NCI-H2171 (cell line): ENCODE measurements around the gene C1orf56.
"Not testable (repeated sequence)": the region's sequence is repeated elsewhere in the genome, so short reads cannot be mapped to it uniquely, and the experiment has no call there.

Source experiments
- DNase-seq: peaks from one replicate; lab custom pipeline; 2025; lab: John Stamatoyannopoulos, UW

The C1orf56 gene

DNA sequence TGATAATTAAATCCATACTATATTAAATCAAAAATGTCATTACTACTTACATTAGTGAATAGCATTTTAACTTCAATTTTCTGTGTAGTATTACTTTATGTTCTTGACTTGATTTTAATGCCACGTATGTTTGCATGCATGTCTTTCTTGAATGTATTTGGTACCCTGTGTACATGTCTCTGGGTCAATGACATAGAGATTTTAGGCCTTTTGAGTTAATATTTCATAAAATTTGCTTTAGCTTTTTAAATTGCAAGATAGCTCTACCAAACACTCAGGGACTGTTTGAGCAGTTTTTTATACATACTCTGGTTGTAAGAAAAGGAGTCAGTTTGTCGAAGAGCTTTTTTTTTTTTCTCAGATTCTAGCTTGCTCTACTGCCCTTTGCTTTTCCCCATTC, 14.2 kb downstream of the C1orf56 start:
- DNase-seq: no peak

DNA sequence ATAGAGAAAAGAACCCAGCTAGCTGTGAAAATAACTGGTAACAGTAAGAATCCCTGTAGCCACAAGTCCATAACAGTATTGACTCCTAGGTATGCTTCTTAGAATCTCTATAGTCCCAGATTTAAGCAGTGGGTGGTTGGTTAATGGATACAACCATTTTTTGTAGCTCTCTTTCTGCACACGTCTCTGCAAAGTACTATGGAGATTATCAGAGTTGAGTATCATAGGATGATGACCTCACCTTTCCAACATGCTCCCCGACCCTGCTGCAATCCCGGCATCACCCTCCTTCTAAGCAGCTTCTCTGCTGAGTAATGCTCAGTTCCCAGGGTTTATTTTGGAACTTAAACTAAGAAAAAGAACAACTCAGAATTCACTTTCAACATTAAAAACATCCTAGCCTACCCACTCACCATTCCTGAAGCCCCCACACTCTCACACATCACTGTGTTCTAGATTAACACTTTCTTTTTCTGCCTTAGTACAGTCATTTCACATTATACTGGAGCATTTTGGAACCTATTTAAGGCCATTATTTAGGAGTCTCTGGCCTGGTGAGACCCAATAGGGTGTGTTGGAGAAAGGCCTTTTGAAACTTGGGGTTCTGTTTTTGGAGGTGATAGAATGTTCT, 15.3 kb downstream of the C1orf56 start:
- DNase-seq: no peak

DNA sequence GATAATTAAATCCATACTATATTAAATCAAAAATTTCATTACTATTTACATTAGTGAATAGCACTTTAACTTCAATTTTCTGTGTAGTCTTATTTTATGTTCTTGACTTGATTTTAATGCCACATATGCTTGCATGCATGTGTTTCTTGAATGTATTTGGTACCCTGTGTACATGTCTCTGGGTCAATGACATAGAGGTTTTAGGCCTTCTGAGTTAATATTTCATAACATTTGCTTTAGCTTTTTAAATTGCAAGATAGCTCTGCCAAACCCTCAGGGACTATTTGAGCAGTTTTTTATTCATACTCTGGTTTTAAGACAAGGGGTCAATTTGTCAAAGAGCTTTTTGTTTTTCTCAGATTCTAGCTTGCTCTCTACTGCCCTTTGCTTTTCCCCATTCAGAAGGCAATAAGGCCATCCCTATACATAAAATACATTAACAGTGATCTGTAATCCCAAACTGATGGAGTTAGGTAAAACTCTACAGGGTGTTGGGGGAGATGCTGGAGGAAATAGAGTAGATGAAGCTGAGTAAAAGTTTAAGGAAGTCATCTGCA, 17.6 kb downstream of the C1orf56 start:
- no peak for DNase-seq

DNA sequence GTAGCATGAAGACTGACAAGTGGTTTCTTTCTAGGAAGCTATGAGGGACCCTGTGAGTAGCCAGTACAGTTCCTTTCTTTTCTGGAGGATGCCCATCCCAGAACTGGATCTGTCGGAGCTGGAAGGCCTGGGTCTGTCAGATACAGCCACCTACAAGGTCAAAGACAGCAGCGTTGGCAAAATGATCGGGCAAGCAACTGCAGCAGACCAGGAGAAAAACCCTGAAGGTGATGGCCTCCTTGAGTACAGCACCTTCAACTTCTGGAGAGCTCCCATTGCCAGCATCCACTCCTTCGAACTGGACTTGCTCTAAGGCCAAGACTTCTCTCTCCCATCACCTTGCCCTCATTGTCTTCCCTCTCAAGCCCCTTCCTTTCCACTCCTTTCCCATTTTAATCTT, 19.6 kb downstream of the C1orf56 start:
- no peak for DNase-seq

DNA sequence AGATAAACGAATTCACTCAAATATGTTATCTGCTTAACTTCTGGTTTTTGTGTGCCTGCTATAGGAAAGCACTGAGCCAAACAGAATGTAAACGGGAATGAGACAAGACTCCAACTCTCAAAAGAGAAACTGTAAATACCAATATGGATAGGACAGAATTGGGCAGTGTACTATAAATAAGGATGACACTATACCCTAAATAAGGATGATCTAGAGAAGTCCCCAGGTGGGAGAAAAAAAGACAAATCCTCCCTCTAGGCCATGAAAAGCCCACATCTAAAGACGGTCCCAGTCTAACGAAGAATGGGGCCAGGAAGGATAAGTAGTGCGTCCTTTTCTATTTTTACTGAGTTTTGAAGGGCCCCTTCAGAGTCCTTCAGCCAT, 21.5 kb downstream of the C1orf56 start:
- no peak for DNase-seq

DNA sequence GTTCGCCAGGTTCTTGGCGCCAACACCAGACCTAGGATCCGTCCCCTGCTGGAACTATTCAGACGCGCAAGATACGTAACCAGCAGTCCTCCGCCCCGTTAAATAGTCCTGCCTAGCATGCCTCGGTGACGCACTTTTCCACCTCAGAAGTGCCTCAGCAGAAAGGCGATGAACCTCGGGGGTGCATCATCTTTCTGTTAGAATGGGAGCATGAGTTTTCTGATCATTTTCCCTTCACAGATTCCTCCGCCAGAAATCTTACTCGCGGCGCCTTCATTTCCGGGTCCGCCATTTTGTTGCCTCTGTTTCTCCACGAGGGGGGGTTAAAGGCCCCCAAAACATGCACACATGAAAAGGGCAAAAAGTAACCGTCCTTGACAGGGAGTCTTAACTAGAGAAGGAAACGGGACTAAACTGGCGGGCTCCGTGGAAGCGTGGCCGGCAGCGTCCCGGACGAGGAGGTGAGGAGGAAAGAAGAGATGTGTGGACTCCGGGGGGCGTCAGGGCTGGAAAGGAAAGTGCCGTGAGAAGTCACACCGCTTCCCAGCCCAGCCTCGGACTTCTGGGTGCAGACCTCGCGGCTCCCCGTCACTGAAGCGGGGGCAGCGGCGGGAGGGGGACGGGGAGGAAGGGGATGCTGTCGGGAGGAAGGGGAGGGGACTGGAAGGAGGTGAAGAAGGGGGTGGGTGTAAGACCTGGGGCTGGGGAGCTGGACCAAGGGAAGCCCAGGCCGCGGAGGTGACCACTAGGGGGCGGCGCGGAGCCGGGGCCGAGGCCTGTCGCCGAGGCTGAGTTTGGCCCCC, 23.1 kb downstream of the C1orf56 start, which contains the start of gene GABPB2:
GABPB2 (plus strand) TSS at position 288 of the 803 bp plus-strand sequence. CDS start 17,429 bp downstream, outside the sequence.
- DNase-seq: peak; percentile 92

DNA sequence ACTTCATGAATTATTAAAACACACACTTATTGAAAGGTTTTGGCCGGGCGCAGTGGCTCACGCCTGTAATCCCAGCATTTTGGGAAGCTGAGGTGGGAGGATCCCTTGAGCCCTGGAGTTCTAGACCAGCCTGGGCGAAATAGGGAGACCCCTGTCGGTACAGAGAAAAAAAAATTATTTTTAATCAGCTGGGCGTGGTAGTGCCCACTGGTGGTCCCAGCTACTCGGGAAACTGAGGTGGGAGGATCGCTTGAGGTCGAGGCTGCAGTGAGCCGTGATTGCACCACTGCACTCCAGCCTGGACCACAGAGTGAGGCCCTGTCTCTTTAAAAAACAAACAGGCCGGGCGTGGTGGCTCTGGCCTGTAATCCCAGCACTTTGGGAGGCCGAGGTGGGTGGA, 24.7 kb downstream of the C1orf56 start:
- DNase-seq: no peak

DNA sequence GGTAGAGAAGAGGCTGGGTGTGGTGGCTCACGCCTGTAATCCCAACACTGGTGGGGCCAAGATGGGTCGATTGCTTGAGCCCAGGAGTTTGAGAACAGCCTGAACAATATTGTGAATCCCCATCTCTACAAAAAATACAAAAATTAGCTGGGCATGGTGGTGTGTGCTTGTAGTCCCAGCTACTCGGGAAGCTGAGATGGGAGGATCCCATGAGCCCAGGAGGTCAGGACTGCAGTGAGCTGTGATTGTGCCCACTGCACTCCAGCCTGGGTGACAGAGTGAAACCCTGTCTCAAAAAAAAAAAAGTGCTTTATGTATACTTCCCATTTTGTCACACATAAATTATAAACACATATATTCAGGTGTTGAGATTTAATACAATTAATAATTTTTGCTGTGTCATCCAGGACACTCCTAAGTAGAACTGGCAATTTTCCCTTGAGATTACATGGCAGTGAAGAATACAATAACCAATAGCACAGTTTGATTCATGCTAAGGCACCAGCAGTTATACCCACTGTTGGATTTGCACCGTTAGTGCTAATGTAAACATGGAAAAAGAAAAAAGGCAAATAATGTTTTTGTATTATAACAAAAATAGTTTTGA, 38.5 kb downstream of the C1orf56 start:
- DNase-seq: no peak

DNA sequence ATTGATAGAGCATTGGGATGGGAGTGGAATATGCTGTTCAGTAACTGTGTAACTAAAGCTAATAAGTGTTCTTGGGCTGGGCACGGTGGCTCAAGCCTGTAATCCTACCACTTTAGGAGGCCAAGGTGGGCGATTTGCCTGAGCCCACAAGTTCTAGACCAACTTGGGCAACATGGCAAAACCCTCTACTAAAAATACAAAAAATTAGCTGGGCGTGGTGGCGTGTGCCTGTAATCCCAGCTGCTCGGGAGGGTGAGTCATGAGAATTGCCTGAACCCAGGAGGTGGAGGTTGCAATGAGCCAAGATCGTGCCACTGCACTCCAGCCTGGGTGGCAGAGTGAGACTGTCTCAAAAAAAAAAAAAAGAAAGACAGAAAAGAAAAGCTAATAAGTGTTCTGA, 49.9 kb downstream of the C1orf56 start:
- not testable (repeated sequence) for DNase-seq

DNA sequence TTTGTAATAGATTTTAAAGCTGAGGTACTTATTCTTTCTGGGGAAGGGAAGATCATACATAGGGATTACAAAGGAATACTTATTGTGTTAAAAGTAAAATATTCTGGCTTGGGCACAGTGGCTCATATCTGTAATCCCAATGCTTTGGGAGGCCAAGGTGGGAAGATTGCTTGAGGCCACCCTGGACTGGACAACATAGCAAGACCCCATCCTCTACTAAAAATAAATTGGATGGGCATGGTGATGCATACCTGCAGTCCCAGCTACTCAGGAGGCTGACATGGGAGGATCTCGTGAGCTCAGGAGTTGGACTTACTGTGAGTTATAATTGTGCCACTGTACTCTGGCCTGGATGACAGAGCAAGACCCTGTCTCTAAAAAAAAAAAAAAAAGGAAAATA, 50.6 kb downstream of the C1orf56 start:
- no peak for DNase-seq
